GM21360 (cell line): ENCODE results near the gene MAP4K4.

ENCODE experiments used
- ATAC-seq: cut with Tn5 transposase; IDR thresholded peaks from one replicate; pipeline ENCODE4 v1.9.1; 2021; ENCODE audit warnings: mild to moderate bottlenecking, moderate library complexity; ENCODE audit not compliant: unreplicated experiment

Gene MAP4K4

DNA sequence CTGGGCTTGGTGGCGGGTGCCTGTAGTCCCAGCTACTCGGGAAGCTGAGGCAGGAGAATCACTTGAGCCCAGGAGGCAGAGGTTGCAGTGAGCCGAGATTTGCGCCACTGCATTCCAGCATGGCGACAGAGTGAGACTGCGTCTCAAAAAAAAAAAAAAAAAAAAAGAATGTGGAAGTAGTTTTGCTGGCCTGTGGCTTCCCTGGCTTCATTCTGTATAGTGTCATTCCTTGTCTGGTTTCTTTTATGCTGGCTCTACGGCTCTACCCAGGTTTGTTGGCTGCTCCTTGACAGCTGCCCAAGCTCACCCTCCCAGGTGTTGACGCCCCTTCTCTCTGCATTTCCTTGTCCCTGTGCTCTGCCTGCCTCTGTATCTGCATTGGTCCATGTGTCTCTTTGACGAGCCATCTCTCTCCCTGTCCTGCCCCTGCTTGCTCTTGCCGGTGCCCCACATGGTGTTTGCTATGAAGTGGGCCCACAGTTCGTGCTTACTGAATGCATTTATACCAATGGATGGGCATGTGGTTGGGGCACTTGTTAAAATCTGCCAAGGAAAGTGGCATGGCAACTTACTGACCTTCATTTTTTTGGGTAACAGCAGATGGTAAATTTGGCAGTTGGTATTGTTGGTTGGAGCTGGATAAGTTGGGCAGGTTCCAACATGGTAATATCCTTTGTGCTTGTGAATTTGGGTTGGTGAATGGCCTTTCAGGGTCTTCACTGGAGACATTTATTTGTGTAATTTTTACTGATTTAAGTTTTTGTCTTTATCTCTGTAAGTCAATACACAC lies 113.9 kb downstream of the MAP4K4 start:
- ATAC-seq = no peak

GRCh38 chr2:101812226-101812625 lies 114.7 kb downstream of the MAP4K4 start:
- no peak for ATAC-seq

DNA sequence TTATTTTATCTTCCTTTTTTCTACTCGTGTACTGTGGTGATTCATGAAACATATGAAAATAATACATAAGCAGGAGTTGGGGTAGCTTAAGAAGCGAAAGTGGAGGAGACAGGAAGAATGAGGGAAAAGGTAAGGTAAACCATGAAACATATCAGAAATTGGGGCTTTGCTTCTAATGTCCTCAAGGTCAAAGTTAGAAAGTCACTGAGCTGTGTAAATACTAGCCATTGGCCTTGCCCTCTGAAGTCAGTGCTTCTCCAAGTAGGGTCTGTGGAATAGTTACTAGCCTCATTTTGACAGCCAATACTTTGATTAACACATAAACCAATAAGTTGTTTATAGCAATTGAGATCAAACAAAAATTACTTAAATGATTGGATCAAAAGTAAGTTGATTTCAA lies 117.2 kb downstream of the MAP4K4 start:
- no peak for ATAC-seq

GRCh38 chr2:101815154-101815553 lies 117.6 kb downstream of the MAP4K4 start:
- no peak for ATAC-seq

- ATAC-seq = no peak
Measured at GRCh38 chr2:101815739-101816391, 118.4 kb downstream of the MAP4K4 start.

- no peak for ATAC-seq
Measured at GRCh38 chr2:101816598-101816997, 119.1 kb downstream of the MAP4K4 start.

GRCh38 chr2:101817481-101817880 lies 120.0 kb downstream of the MAP4K4 start:
- no peak for ATAC-seq

DNA sequence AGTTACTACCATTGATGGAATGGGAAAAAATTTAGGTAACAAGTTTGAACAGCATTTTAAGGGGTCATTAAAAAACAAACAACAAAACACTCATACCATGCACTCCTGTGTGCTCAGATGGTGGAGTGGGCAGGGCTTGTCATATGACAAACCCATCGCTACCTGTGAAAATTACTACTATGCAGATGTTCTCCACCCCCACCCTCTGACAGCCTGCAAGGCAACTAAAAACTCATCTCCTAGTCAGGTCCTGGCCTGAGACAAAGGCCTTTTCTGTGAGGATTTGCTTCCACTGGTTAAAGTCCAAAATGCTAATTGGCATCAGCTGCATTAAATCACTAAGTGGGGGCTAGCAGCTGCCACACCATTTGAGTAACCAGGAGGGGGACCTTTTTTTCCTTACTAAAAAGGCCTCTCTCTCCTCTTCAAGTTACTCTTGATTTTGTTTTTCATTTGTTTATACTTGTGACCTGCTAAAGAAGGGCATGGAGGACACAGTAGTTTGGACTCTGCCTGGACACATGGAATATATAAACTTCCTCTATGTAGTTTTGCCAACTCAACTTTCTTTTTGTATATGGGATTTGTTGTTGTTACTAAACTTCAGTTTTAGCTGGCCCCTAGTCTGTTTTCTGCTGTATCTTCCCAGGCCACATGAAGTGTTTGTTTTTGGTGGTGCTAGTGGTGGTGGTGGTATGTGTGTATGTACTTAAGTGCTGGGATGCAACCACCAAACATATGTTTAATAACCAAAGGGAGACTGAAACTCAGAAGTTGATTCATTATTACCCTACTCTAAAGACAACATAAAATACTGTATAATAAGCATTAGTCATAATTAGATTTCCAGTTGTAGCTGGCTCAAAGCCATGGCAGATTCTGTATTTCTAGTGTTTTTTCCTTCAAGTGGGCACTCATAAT lies 121.3 kb downstream of the MAP4K4 start:
- ATAC-seq = no peak

DNA sequence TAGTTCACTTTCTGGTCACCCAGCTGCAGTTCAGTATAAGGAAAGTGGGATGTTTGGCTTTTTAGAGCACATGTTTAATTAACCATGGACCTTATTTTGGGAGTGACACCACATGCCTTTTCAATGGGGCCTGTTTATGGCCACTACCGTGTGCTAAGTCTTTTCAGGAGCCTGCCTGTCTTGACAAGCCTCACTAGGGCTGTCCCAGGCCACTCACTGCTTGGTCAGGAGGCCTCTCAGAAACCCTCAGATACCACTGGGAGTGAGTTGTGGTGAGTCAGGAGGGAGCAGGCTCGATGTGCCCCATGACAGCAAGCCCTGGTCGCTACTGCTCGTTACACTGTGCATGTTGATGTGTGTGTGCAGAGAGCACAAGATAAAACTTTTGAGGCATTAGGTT lies 123.0 kb downstream of the MAP4K4 start:
- ATAC-seq = no peak

DNA sequence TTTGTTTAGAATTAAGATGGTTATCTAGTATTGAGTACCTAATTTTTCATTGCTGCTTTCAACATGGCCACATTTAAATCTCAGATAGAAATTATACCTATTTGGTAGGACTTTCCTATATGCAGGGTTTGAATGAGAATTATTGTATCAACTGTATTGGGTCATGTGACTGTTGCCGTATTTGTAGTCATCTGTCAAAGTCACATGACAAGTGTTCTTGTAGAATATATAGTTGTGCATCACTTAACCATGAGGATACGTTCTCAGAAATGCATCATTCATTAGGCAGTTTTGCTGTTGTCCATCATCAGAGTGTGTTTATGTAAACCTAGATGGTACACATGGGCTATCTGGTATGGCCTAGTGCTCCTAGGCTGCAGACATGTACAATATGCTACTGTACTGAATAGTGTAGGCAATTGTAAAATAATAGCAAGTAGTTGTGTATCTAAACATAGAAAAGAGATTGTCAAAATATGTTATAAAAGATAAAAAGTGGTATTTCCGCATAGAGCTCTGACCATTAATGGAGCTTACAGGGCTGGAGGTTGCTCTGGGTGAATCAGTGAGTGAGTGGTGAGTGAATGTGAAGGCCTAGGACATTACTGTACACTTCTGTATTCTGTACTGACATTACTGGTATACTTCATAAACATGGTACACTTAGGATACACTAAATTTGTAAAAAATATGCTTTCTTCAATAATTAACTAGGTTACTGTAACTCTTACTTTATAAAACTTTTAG lies 123.7 kb downstream of the MAP4K4 start:
- ATAC-seq = no peak

GRCh38 chr2:101821828-101822458 lies 124.4 kb downstream of the MAP4K4 start:
- no peak for ATAC-seq

DNA sequence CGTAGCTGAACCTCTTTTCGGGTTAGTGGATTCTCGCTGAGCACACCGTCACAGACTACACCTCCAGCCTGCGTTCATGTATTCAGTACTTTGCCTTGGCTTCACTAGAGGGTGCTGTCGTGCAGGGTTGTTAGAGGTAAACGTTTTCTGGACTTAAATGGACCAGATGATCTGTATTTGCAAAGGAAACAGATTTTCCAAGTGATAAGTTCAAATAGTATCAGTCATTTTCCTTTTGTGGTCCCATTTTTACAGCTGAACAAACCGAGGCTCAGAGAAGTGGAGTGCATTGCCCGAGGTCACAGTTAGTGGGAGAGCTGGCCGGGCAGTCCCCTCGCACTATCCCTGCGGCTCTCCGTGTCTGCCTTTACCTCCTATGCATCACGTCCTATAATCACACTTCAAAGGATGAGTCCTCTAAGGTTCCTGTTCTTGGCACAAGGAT lies 125.9 kb downstream of the MAP4K4 start:
- ATAC-seq = no peak

DNA sequence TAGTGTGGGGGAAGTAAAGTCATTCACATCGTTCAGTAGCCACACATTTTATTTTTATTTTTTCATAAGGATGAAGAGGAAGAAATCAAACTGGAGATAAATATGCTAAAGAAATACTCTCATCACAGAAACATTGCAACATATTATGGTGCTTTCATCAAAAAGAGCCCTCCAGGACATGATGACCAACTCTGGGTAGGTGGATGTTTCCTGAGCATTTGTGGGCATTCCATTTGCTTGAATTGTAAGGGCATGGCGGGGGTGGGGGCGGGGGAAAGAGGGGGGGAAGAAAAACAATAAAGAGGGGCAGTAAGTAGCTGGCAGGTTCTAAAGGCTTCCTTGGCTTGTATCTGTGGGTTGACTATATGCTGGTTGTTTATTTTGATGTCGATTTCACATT lies 126.4 kb downstream of the MAP4K4 start:
- no peak for ATAC-seq

GRCh38 chr2:101826716-101827115 lies 129.2 kb downstream of the MAP4K4 start:
- ATAC-seq = no peak

GRCh38 chr2:101827246-101827645 lies 129.7 kb downstream of the MAP4K4 start:
- no peak for ATAC-seq

GRCh38 chr2:101828257-101828656 lies 130.8 kb downstream of the MAP4K4 start:
- ATAC-seq = no peak

- ATAC-seq = no peak
Measured at GRCh38 chr2:101828673-101829334, 131.3 kb downstream of the MAP4K4 start.

GRCh38 chr2:101829429-101829828 lies 131.9 kb downstream of the MAP4K4 start:
- no peak for ATAC-seq

DNA sequence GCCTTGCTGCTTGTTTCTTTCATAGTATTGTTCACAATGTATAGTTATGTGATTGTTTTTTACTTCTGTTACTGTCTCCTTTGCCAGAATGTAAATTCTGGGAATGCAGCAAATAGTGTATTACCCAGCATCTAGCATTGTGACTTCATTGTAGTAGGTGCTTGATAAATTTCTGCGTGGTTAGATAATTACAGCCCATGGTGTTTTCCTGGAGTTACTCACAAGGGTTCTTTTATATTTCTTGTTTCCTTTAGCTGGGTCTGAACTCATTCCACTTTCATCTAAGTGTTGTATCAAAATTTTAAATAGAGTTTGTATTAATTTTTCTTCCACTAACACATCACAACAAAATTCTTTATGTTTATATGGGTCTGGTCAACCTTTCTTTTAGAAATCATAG lies 132.6 kb downstream of the MAP4K4 start:
- no peak for ATAC-seq

DNA sequence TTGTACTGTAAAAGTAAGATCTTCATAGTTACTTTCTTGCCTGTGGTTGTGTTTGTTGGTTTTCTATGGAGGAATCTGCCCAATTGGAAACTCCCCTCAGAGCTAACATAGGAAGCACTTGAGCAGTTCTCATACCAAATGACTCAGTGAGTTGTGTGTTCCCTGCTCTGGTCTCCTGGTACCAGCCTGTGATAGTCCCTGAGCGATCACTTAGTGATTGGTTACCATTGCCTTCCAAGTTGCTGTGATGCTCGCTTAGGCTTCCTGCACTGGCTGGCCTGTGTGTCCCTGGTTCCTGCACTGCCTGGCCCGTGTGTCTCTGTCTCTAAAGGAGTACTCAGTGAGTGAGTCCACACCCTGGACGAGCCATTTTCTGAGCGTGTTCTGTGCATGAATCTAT lies 133.0 kb downstream of the MAP4K4 start:
- ATAC-seq = peak; percentile 68
